KOPT-K1 (cell line): ENCODE data around the gene OLAH.

Experiments used
- H3K27ac ChIP-seq: fragments of 200-600 bp; sonication (generic); 2 replicates; pipeline ENCODE4 v1.5.1; 2016; ENCODE audit warnings: antibody characterized with exemption, mild to moderate bottlenecking, low read depth, low read length; ENCODE audit not compliant: poor library complexity, severe bottlenecking
- H3K36me3 ChIP-seq: fragments of 200-600 bp; sonication (generic); 2 replicates; pipeline ENCODE4 v1.5.1; 2017; ENCODE audit warnings: antibody characterized with exemption, mild to moderate bottlenecking, low read length, moderate library complexity; ENCODE audit not compliant: insufficient read depth
- H3K9me3 ChIP-seq: fragments of 200-600 bp; sonication (generic); 2 replicates; pipeline ENCODE4 v1.5.1; 2017; ENCODE audit warnings: antibody characterized with exemption, low read length, mild to moderate bottlenecking; ENCODE audit not compliant: insufficient read depth, poor library complexity, severe bottlenecking

OLAH gene

DNA sequence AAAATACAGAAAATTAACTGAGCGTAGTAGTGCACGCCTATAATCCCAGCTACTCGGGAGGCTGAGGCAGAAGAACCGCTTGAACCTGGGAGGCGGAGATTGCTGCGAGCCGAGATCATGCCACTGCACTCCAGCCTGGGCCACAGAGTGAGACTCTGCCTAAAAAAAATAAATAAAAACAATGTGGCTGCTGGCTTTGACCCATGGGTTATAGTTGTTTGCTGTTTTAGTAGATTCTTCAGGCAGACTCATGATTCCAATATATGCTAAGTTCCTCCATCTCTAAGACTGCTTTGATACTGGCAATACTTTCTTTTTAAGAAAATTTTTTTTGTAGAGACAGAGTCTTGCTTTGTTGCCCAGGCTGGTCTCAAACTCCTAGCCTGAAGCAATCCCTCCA lies 8.4 kb downstream of the OLAH start:
- Histone ChIP-seq H3K9me3 (no peaks in the 10 kb centered on the region), H3K36me3 (no peaks in the 10 kb centered on the region), H3K27ac (no peak overlapping the region)

DNA sequence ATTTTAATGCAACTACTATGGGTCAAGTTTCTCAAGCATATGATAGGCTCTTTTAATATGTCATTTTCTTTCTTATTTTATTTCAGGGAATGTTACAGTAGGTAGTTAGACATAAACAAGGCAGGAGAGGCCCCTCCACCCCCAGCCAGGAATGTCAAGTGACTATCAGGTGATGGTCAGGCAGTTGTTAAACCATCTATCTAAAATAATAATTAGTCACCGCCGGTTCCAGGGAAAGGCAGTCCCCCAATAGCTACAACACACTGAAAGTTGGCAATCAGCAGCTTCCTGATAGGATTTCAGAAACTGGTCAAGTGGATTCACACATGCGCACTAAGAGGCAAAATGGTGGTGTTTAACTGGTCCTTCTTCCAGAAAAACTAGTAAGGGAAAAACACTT lies 9.3 kb downstream of the OLAH start:
- Histone ChIP-seq H3K36me3 (no peaks in the 10 kb centered on the region), H3K9me3 (no peaks in the 10 kb centered on the region), H3K27ac (no peak overlapping the region)

DNA sequence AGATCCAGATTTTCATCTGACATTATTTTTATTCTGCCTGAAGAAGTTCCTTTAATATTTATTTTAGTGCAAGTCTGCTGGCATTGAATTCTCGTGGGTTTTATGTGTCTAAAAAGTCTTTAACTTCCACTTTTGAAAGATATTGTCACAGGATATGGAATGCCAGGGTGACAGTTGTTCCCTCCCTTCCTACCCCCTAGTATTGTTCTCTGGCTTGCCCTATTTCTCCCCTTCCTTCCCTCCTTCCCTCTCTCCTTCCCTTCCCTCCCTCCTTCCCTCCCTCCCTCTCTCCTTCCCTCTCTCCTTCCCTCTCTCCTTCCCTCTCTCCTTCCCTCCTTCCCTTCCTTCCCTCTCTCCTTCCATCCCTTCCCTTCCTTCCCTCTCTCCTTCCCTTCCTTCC lies 14.9 kb downstream of the OLAH start:
- no peaks in the 10 kb centered on the region for H3K36me3 ChIP-seq
- peaks cover 15% of the 10 kb centered on the region for H3K9me3 ChIP-seq
- no peak overlapping the region for H3K27ac ChIP-seq

GRCh38 chr10:15059914-15060313 lies 16.2 kb downstream of the OLAH start:
- Histone ChIP-seq H3K36me3 (no peaks in the 10 kb centered on the region), H3K27ac (no peak overlapping the region), H3K9me3 (peaks cover 16% of the 10 kb centered on the region)

- H3K9me3 ChIP-seq = peaks cover 24% of the 10 kb centered on the region
- H3K27ac ChIP-seq = no peak overlapping the region
- H3K36me3 ChIP-seq = no peaks in the 10 kb centered on the region
Measured at GRCh38 chr10:15060638-15061037, 16.9 kb downstream of the OLAH start.

DNA sequence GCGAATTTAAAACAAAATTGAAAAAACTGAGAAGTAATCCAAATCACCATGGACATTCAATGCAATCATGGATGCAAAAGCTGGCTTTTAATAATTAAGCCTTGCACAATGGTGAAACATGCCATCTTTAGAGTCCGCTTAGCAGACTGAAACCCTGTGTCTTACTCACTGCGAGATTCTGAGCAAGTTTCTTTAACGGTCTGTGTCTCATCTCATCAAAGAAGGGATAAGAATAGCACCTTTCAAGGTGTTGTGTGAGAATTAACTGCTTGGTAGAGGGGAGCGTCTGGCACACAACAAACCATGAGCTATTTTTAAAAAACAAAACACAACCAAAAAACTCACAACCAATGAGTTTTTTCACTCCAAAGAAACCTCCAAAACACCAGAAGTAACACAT lies 23.4 kb downstream of the OLAH start:
- no peaks in the 10 kb centered on the region for H3K36me3 ChIP-seq
- no peak overlapping the region for H3K27ac ChIP-seq
- H3K9me3 ChIP-seq = peaks cover 11% of the 10 kb centered on the region

- Histone ChIP-seq H3K9me3 (peaks cover 11% of the 10 kb centered on the region), H3K27ac (no peak overlapping the region), H3K36me3 (no peaks in the 10 kb centered on the region)
Measured at GRCh38 chr10:15068802-15069201, 25.1 kb downstream of the OLAH start.

- no peaks in the 10 kb centered on the region for H3K36me3 ChIP-seq
- H3K27ac ChIP-seq = no peak overlapping the region
Measured at GRCh38 chr10:15069230-15069629, 25.5 kb downstream of the OLAH start.

GRCh38 chr10:15072358-15072757 lies 28.6 kb downstream of the OLAH start:
- H3K27ac ChIP-seq = no peak overlapping the region
- H3K9me3 ChIP-seq = no peaks in the 10 kb centered on the region
- H3K36me3 ChIP-seq = no peaks in the 10 kb centered on the region

More at GRCh38 chr10:15069230-15069629, 25.5 kb downstream of the OLAH start:
- H3K9me3 ChIP-seq = peaks cover 11% of the 10 kb centered on the region

- Histone ChIP-seq H3K27ac (no peak overlapping the region), H3K9me3 (no peaks in the 10 kb centered on the region), H3K36me3 (no peaks in the 10 kb centered on the region)
Measured at GRCh38 chr10:15075421-15075820, 31.7 kb downstream of the OLAH start.

DNA sequence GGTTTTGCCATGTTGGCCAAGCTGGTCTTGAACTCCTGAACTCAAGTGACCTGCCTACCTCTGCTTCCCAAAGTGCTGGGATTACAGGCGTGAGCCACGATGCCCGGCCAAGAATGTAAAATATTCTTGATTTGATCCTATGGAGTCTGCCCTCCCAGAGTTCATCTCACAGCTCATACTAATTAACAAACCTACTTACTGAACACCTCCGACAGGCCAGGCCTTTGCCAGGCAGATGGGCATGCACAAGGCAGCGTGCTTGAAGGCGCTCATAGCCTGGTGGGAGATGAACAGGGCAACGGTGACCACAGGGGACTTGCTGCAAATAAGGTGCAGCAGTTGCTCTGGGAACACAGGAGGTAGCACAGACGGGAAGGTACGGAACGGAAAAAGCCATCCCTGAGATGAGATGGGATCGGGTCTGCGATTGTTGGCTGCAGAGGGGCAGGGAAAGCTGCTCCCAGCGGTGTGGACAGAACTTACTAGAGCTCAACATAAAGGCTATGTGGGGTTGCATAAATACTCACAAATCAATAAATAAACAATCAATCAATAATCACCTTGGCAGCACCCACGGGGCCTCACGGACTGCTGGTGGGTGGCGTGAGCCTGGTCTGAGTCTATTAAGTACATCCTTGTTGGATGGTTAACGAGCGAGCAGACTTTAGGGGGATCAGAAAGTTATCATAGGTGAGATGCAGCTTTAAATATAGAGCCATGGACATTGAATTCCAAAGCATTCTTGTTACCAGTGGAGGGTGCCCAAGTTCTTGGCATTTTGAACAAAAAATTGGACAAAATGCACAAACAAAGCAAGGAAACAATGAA lies 40.1 kb downstream of the OLAH start:
- H3K27ac ChIP-seq = no peak overlapping the region
- H3K36me3 ChIP-seq = no peaks in the 10 kb centered on the region
- H3K9me3 ChIP-seq = no peaks in the 10 kb centered on the region

DNA sequence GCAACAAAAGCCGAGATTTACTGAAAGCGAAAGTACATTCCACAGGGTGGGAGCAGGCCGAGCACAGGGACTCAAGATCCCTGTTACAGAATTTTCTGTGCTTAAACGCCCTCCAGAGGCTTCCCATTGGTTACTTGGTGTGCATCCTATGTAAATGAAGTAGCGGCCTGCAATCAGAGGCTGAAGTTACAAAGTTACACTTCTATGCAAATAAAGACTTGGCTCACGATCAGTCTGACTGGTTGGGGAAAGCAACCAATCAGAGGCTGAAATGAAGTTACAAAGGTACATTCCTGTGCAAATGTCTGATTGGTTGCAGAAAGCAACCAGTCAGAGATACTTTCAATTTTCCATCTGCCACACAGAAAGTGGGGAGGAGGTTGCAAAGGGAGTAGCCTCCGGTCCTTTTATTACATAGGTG lies 40.8 kb downstream of the OLAH start:
- Histone ChIP-seq H3K36me3 (no peaks in the 10 kb centered on the region), H3K27ac (no peak overlapping the region), H3K9me3 (no peaks in the 10 kb centered on the region)

GRCh38 chr10:15088428-15089261 lies 44.9 kb downstream of the OLAH start, which contains the start of gene ACBD7:
Gene ACBD7, minus strand, starts transcription at chr10:15088776. Its CDS starts 48 bp downstream, at chr10:15088728.
- Histone ChIP-seq H3K27ac (peak within 1 kb of the TSS; percentile 57), H3K36me3 (no peaks in the 10 kb centered on the region)

DNA sequence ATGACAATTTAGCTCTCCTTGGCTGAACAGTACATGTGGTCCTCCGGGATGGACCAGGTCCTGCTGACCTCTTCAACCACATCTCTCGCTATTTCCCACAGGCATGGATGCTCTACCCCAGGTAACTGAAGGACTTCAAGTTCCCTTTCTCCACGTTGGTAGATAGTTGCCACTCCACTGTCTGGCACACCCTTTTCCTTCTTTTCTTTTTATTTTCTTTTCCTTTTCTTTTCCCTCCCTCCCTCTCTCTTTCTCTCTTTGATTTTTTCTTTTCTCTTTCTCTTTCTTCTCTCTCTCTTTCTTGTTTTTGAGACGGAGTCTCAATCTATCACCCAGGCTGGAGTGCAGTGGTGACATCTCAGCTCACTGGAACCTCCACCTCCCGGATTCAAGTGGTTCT lies 47.7 kb downstream of the OLAH start:
- H3K36me3 ChIP-seq = no peaks in the 10 kb centered on the region
- H3K27ac ChIP-seq = no peak overlapping the region

More at GRCh38 chr10:15088428-15089261, 44.9 kb downstream of the OLAH start, which contains the start of gene ACBD7:
- no peaks in the 10 kb centered on the region for H3K9me3 ChIP-seq

DNA sequence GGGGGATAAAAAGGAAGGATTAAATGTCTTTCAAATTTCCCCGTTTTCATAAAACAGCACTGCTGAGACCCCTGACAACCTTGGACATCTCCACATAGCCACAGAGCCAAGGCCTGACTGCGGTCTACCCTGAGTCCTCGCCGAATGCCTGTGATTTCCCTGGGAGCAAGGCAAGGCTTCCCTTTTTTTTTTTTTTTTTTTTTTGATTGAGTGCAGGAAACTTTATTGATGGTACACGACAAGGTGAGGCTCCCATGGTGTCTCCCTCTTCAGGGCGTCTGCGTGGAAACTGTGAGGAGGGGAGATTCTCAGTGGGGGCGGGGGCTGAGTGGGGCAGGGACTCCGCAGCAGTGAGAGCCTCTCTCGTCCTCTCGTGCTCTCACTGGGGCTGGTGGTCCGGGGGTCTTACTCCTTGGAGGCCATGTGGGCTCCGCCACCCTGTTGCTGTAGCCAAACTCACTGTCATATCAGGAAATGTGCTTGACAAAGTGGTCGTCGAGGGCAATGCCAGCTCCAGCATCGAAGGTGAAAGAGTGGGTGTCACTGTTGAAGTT lies 49.2 kb downstream of the OLAH start:
- no peak overlapping the region for H3K27ac ChIP-seq
- no peaks in the 10 kb centered on the region for H3K36me3 ChIP-seq
- no peaks in the 10 kb centered on the region for H3K9me3 ChIP-seq

More for the DNA sequence above, 47.7 kb downstream of the OLAH start:
- no peaks in the 10 kb centered on the region for H3K9me3 ChIP-seq
